Heart left ventricle (tissue), 16 donors: ENCODE data around the gene WDR35. TPM values are rescaled to one million over a fixed set of nuclear protein-coding genes. Genes with fewer than 3 reads are reported as not detected.

Source experiments
- ATAC-seq, 4 donors: fragments of 200-7000 bp; cut with Tn5 transposase; one replicate each; pipeline ENCODE4 v1.9.1; 2020 to 2022; ENCODE audit warnings: moderate library complexity in 4 of 4, mild to moderate bottlenecking in 3 of 4, moderate number of reproducible peaks in 1 of 4
- DNase-seq, 5 donors: peaks; one replicate each; pipeline ENCODE4 v3.0.0-alpha.2; 2020
- H3K27ac ChIP-seq, 12 donors: fragments of 200-600 bp; sonication (generic) in 4 of 12; one replicate each; pipeline versions ENCODE4 v1.5.0 to v1.8.0; 2016 to 2022; ENCODE audit warnings: mild to moderate bottlenecking in 2 of 12
- H3K27me3 ChIP-seq, 9 donors: fragments of 200-600 bp; sonication (generic) in 2 of 9; one replicate each; pipeline versions ENCODE4 v1.5.1 to v1.8.0; 2016 to 2022; ENCODE audit warnings: mild to moderate bottlenecking in 3 of 9
- H3K36me3 ChIP-seq, 9 donors: fragments of 200-600 bp; sonication (generic) in 2 of 9; one replicate each; pipeline versions ENCODE4 v1.5.0 to v1.8.0; 2018 to 2022; ENCODE audit warnings: mild to moderate bottlenecking in 2 of 9
- H3K4me1 ChIP-seq, 12 donors: fragments of 200-600 bp; sonication (generic) in 4 of 12; one replicate each; pipeline versions ENCODE4 v1.5.0 to v1.8.0; 2016 to 2022; ENCODE audit warnings: mild to moderate bottlenecking in 3 of 12
- H3K4me3 ChIP-seq, 12 donors: fragments of 200-600 bp; sonication (generic) in 4 of 12; one replicate each; pipeline versions ENCODE4 v1.5.0 to v1.8.0; 2017 to 2022; ENCODE audit warnings: mild to moderate bottlenecking in 9 of 12, moderate library complexity in 4 of 12
- H3K9me3 ChIP-seq, 12 donors: fragments of 200-600 bp; sonication (generic) in 4 of 12; one replicate each; pipeline versions ENCODE4 v1.5.0 to v1.8.0; 2016 to 2022; ENCODE audit warnings: mild to moderate bottlenecking in 1 of 12
- POLR2A ChIP-seq, 2 donors: fragments of 450-650 bp; IDR thresholded peaks; one replicate each; pipeline ENCODE4 v1.6.1; 2017; ENCODE audit warnings: antibody characterized with exemption in 2 of 2, mild to moderate bottlenecking in 2 of 2, moderate library complexity in 2 of 2
- WGBS, 4 donors: extraction: QIAGEN DNeasy Blood & Tissue Kit in 2 of 4; methylation state at CpG; one replicate each; pipeline versions ENCODE4 v1.1.5 to v1.1.7; 2013 to 2018; 5-methylcytosine and 5-hydroxymethylcytosine counted together
- intact Hi-C, 10 donors: fragments of 100-400 bp; cut with DNase I; formaldehyde crosslinking; loops; one replicate each; pipeline versions ENCODE4 v1.11.1 to v1.14.2; 2022
- polyA plus RNA-seq, 2 donors: library from polyadenylated mRNA; stranded (reverse); fragments of 200-250 nt; gene quantifications; one replicate each; pipeline ENCODE4 v1.2.3, GENCODE V29; 2013
- total RNA-seq, 9 donors: library from RNA; depleted of rRNA in 2 of 9; stranded (reverse); fragments of >200 nt in 2 of 9; fragmentation: NEBNext Ultra II Directional in 3 of 9; extraction: Animal tissue kit (Norgen Biotek cat#: 25700) in 3 of 9; gene quantifications; one replicate each; pipeline versions ENCODE4 v1.1.0 to v1.2.4, GENCODE V29; 2016 to 2023
- TF ChIP-seq, protein P1 (sequence below), 12 donors: fragments of 200-600 bp; sonication (generic) in 4 of 12; IDR thresholded peaks; one replicate each; pipeline versions ENCODE4 v1.5.0 to v1.8.0; 2018 to 2022; ENCODE audit warnings: antibody characterized with exemption in 12 of 12, mild to moderate bottlenecking in 5 of 12
- donor health status: ischemic (EF 13 %, LVEDD 7.1; RV severe dilation, severe dysfunction).
- donor health status: healthy with polysubstance abuse.
- donor health status: DM: no; HTN: yes; CAD: no.
- donor health status: DM: no; HTN: no; CAD: no.
- donor health status: ischemic (EF 25% LVEDD 6.9; RV normal size, moderate dysfunction).
- donor health status: ischemic (EF 25% LVEDD 5.7; RV mildly dilated, moderate dysfunction).
- donor health status: healthy.
- donor health status: DM: yes; HTN: yes; CAD: no.
- donor health status: ischemic (EF 35%, LVEDD 5.7; RV mildly dilated, moderate dysfunction).
- donor health status: nonischemic (EF 11% LVEDD 7.7; RV severe dilation, severe dysfunction).
- donor health status: DM: yes; HTN: yes; CAD: no.
- donor health status: PGD.
- donor health status: ischemic (EF 29% LVEDD 5.4; RV normal size, mild dysfunction).
- donor health status: nonischemic (EF 23%, LVEDD 6.1; RV moderate dilation, normal function).

WDR35 gene
- total and polyA plus RNA-seq, 11 donors: 1.1 to 8.5 (median 5.0) TPM

DNA sequence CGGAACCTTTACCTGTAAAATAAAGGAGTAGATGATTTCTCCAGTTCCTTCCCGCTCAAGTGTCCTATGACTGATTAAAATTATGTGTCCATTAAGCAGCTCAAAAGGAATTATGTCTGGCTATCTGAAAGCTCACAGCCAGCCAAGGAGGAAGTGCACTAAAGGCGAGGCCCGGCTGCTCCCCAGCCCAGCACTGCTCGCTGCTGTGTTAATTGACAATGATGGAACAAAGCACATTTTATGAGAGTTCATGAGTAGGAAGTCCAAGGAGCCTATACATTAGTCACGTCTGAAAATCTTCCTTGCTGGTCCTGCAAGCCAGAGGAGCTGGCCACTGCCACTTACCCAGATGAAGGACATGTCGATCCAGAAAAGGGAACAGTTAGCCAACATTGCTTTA, 102.4 kb downstream of the WDR35 start:
- H3K4me3 ChIP-seq: no peak overlapping the region
- H3K9me3 ChIP-seq: no peaks in the 10 kb centered on the region
- DNase-seq (no peak), ATAC-seq (no peak)
- no peak for TF ChIP-seq POLR2A (IDR thresholded peaks at IDR 0.05)
- TF ChIP-seq, protein P1, sequence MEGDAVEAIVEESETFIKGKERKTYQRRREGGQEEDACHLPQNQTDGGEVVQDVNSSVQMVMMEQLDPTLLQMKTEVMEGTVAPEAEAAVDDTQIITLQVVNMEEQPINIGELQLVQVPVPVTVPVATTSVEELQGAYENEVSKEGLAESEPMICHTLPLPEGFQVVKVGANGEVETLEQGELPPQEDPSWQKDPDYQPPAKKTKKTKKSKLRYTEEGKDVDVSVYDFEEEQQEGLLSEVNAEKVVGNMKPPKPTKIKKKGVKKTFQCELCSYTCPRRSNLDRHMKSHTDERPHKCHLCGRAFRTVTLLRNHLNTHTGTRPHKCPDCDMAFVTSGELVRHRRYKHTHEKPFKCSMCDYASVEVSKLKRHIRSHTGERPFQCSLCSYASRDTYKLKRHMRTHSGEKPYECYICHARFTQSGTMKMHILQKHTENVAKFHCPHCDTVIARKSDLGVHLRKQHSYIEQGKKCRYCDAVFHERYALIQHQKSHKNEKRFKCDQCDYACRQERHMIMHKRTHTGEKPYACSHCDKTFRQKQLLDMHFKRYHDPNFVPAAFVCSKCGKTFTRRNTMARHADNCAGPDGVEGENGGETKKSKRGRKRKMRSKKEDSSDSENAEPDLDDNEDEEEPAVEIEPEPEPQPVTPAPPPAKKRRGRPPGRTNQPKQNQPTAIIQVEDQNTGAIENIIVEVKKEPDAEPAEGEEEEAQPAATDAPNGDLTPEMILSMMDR (IDR thresholded peaks at IDR 0.05): no peak
- 75 to 79% (median 77%) methylated on average over 7 of the region's 7 CpGs for WGBS, 4 donors
- H3K27ac ChIP-seq: no peak overlapping the region
- intact Hi-C loops: no loop called here
- H3K27me3 ChIP-seq: no peaks in the 10 kb centered on the region
- peaks cover 0 to 13% (median 3%) of the 10 kb centered on the region in 12 donors for H3K4me1 ChIP-seq
- H3K36me3 ChIP-seq: no peaks in the 10 kb centered on the region

DNA sequence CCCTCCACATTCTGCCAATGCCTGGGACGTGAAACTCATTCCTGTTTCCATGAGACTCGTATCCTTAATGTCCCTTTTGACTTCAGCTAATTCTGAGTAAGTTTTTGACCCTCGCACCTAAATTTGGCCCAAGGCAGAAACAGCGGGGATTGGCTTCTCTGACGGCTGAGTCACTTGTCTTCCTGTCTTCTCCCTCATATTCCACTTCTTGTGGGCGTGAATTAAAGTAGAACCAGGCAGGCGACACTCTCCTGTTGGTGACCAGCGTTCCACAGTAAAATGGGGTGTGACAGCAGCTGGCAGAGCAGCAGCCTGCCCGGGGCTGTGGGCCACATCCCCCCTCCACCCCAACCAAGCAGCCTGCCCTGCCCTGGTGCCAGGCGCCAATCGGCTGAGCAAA, 103.6 kb downstream of the WDR35 start:
- no peak for ATAC-seq
- Histone ChIP-seq H3K36me3 (no peaks in the 10 kb centered on the region), H3K27ac (no peak overlapping the region), H3K4me3 (no peak overlapping the region), H3K4me1 (peaks cover 0 to 13% (median 3%) of the 10 kb centered on the region in 12 donors), H3K9me3 (no peaks in the 10 kb centered on the region), H3K27me3 (no peaks in the 10 kb centered on the region)
- intact Hi-C loops: no loop called here
- WGBS, 4 donors: 61 to 89% (median 74%) methylated on average over 8 to 11 of the region's 11 CpGs
- TF ChIP-seq, protein P1 (IDR thresholded peaks at IDR 0.05): no peak
- TF ChIP-seq POLR2A (IDR thresholded peaks at IDR 0.05): no peak
- DNase-seq: no peak

DNA sequence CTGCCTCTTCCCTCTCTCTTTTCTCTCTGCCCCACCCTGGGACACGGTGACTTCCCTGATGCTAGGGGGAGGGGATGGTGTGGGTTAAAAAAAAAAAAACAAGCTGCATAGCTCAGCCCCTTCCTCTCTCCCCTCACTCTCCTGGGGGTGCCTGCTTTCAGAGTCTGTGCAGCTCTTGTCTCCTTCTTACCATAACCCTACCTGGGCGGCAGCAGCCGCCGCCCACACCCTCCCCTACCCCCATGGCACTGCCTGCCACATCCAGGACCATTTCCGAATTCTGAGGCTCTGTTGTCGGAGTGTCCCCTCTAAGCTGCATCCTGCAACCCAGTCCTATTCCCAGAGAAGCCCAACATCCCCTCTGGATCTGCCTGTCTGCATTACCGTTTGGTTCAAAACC, 104.1 kb downstream of the WDR35 start:
- H3K4me1 ChIP-seq: peaks cover 0 to 13% (median 3%) of the 10 kb centered on the region in 12 donors

DNA sequence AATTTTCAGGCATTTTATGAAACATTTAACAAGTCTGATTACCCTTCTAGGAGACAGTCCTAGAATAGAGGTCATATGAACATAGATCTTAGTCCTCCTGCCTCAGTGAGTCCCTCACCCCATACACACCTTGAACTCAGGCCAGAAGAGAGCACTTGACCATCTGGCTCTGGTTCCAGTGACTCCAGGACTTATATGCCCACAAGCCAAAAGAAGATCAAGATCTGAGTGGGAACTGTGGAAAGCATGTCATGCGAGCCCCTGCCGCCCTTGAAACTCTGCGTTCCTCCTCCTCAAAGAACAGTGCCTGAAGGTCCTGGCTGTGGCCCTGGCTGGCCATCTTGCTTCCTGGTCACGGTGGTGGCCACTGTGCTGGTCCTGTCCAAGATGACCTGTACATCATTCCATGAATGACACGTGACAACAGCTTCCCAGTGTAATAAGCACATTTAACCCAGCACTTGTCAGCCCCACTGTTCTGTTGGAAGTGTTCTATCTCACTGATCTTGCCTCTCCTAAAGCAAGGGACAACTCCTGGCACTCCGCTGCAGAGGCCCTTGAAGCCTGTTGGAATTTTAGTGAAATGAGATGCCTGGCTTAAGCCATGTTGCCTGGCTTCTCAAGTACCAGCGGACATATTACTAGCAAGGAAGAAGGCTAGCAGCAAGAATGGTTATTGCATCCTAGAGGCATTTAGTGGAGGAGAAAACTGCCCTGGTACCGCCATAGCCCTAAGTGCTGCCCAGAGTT, 105.8 kb downstream of the WDR35 start:
- H3K9me3 ChIP-seq: no peaks in the 10 kb centered on the region

More for the DNA sequence above, 104.1 kb downstream of the WDR35 start:
- Histone ChIP-seq H3K9me3 (no peaks in the 10 kb centered on the region), H3K4me3 (no peak overlapping the region), H3K27me3 (no peaks in the 10 kb centered on the region), H3K36me3 (no peaks in the 10 kb centered on the region), H3K27ac (no peak overlapping the region)
- intact Hi-C loops: no loop called here
- TF ChIP-seq POLR2A (IDR thresholded peaks at IDR 0.05): no peak
- TF ChIP-seq, protein P1 (IDR thresholded peaks at IDR 0.05): no peak
- no peak for ATAC-seq
- DNase-seq: no peak
- WGBS, 4 donors: 71 to 82% (median 74%) methylated on average over 7 of the region's 7 CpGs

More for the DNA sequence above, 105.8 kb downstream of the WDR35 start:
- intact Hi-C loops: no loop called here
- Histone ChIP-seq H3K36me3 (no peaks in the 10 kb centered on the region), H3K4me3 (no peak overlapping the region), H3K27ac (no peak overlapping the region), H3K4me1 (peaks cover 0 to 7% (median under 1%) of the 10 kb centered on the region in 12 donors), H3K27me3 (no peaks in the 10 kb centered on the region)
- TF ChIP-seq POLR2A (IDR thresholded peaks at IDR 0.05): no peak
- TF ChIP-seq, protein P1 (IDR thresholded peaks at IDR 0.05): no peak
- no peak for ATAC-seq
- 95 to 100% (median 96%) methylated on average over 4 to 8 of the region's 8 CpGs for WGBS, 4 donors
- DNase-seq: no peak
